Kidney (tissue), 14 donors: ENCODE results near the gene ABCA4. TPM values are rescaled to one million over a fixed set of nuclear protein-coding genes. Genes with fewer than 3 reads are reported as not detected.
A peak's percentile ranks its signal among the peaks of the same experiment; 100 is the strongest.

ENCODE experiments used
- DNase-seq, 5 donors: peaks; one replicate each; pipeline ENCODE4 v3.0.0-alpha.2; 2013 to 2020
- FAIRE-seq: peaks from 2 replicates; lab custom pipeline; 2012; peaks lifted over from hg19 to GRCh38; lab: Jason Lieb, UNC
- H3K27ac ChIP-seq, 2 donors: one replicate each; pipeline ENCODE4 v1.7.0; 2013; ENCODE audit warnings: low read depth in 2 of 2, low read length in 2 of 2, inconsistent platforms in 1 of 2
- H3K27me3 ChIP-seq: one replicate; pipeline ENCODE4 v1.7.1; 2013; ENCODE audit warnings: low read length, inconsistent platforms; ENCODE audit not compliant: control insufficient read depth, insufficient read depth
- H3K36me3 ChIP-seq, 3 donors: one replicate each; pipeline versions ENCODE4 v1.7.0 to v1.7.1; 2013; ENCODE audit warnings: low read length in 3 of 3, control low read depth in 1 of 3, inconsistent platforms in 1 of 3; ENCODE audit not compliant: insufficient read depth in 3 of 3, control insufficient read depth in 2 of 3
- H3K4me1 ChIP-seq, 3 donors: one replicate each; pipeline versions ENCODE4 v1.7.0 to v1.7.1; 2013; ENCODE audit warnings: low read length in 3 of 3, inconsistent platforms in 1 of 3, low read depth in 1 of 3; ENCODE audit not compliant: control insufficient read depth in 2 of 3, insufficient read depth in 2 of 3
- H3K4me3 ChIP-seq, 3 donors: one replicate each; pipeline versions ENCODE4 v1.7.0 to v1.8.1; 2013; ENCODE audit warnings: low read length in 3 of 3, control low read depth in 1 of 3, inconsistent platforms in 1 of 3
- H3K9ac ChIP-seq, 3 donors: one replicate each; pipeline versions ENCODE4 v1.7.0 to v1.7.1; 2013; ENCODE audit warnings: low read length in 3 of 3, control low read depth in 1 of 3, inconsistent platforms in 1 of 3
- H3K9me3 ChIP-seq, 3 donors: one replicate each; pipeline versions ENCODE4 v1.7.0 to v1.7.1; 2013; ENCODE audit warnings: low read length in 3 of 3, control low read depth in 1 of 3, inconsistent platforms in 1 of 3; ENCODE audit not compliant: control insufficient read depth in 2 of 3, insufficient read depth in 1 of 3
- CTCF ChIP-seq: IDR thresholded peaks from 3 replicates; pipeline ENCODE4 v1.5.1; 2012; ENCODE audit warnings: mild to moderate bottlenecking, moderate library complexity, borderline replicate concordance; ENCODE audit not compliant: insufficient read depth; ENCODE audit errors: extremely low read depth
- intact Hi-C: fragments of 100-400 bp; cut with DNase I; formaldehyde crosslinking; loops from one replicate; pipeline ENCODE4 v1.11.1; 2022
- polyA plus RNA-seq: library from polyadenylated mRNA; stranded (reverse); fragments of 350-450 nt; fragmentation: Illumina TruSeq; extraction: RNeasy Lipid Tissue Mini Kit (QIAGEN cat#74804); gene quantifications from one replicate; pipeline ENCODE4 v1.2.3, GENCODE V29; 2014; ENCODE audit warnings: low read depth, low replicate concordance; ENCODE audit not compliant: insufficient read depth
- total RNA-seq: library from RNA; stranded (reverse); fragmentation: NEBNext Ultra II Directional; extraction: Animal tissue kit (Norgen Biotek cat#: 25700); gene quantifications from one replicate; pipeline ENCODE4 v1.2.1, GENCODE V29; 2021
- donor health status: control.
- donor health status: control.
- donor health status: control.
- donor health status: control.
- donor health status: control.
- donor health status: DM: yes; HTN: yes; CAD: no.
- donor health status: Normal renal cell carcinoma (clear cell type).

Gene ABCA4
- total and polyA plus RNA-seq, 2 donors from 2014 or later = 1.5 to 2.1 TPM

GRCh38 chr1:94118013-94118412 lies 2.9 kb downstream of the ABCA4 start:
- Histone ChIP-seq H3K9ac (peak overlapping the region in 1 of 3 donors; percentile 7), H3K27me3 (no peaks in the 10 kb centered on the region), H3K9me3 (no peaks in the 10 kb centered on the region), H3K36me3 (no peaks in the 10 kb centered on the region), H3K27ac (peak overlapping the region; percentile 6 to 23), H3K4me3 (no peak overlapping the region), H3K4me1 (peaks cover 18 to 26% (median 22%) of the 10 kb centered on the region in 3 donors)
- FAIRE-seq (no peak), DNase-seq (peak in 2 of 5 donors; percentile 31 to 37)
- no peak for TF ChIP-seq CTCF
- intact Hi-C loops = no loop called here

- no peak for TF ChIP-seq CTCF
- H3K4me1 ChIP-seq = peaks cover 18 to 26% (median 22%) of the 10 kb centered on the region in 3 donors
- DNase-seq = no peak
- H3K27ac ChIP-seq = peak overlapping the region; percentile 6 to 64
- FAIRE-seq = no peak
- H3K4me3 ChIP-seq = no peak overlapping the region
- H3K9me3 ChIP-seq = no peaks in the 10 kb centered on the region
- H3K27me3 ChIP-seq = no peaks in the 10 kb centered on the region
- peak overlapping the region in 1 of 3 donors; percentile 22 for H3K9ac ChIP-seq
- intact Hi-C loops = no loop called here
- no peaks in the 10 kb centered on the region for H3K36me3 ChIP-seq
Observed at GRCh38 chr1:94117259-94117851, 3.6 kb downstream of the ABCA4 start.

GRCh38 chr1:94115900-94116436 lies 5.0 kb downstream of the ABCA4 start:
- H3K27me3 ChIP-seq = no peaks in the 10 kb centered on the region
- H3K27ac ChIP-seq = peak overlapping the region; percentile 36 to 44
- no peak overlapping the region for H3K9ac ChIP-seq
- no peak for TF ChIP-seq CTCF
- H3K4me1 ChIP-seq = peaks cover 18 to 24% (median 22%) of the 10 kb centered on the region in 3 donors
- no peak overlapping the region for H3K4me3 ChIP-seq
- DNase-seq = peak in 1 of 5 donors; percentile 38
- FAIRE-seq = no peak
- no peaks in the 10 kb centered on the region for H3K9me3 ChIP-seq
- intact Hi-C loops = no loop called here
- H3K36me3 ChIP-seq = no peaks in the 10 kb centered on the region
